PC-9 (cell line): ENCODE data around the gene DCAF6. TPM values are rescaled to one million over a fixed set of nuclear protein-coding genes. Genes with fewer than 3 reads are reported as not detected.

Experiments
- BruUV-seq: library from RNA; stranded (reverse); fragments of 400-500 nt; replicated peaks from 2 replicates; lab custom pipeline; 2021; lab: Mats Ljungman, UMichigan
- CTCF ChIA-PET: fragments of 300-600 bp; sonication (Branson Sonifier 250); formaldehyde crosslinking; loops from one replicate; lab custom pipeline; 2022; ENCODE audit warnings: antibody characterized with exemption; lab: Charles Lee
- POLR2A ChIA-PET: fragments of 300-600 bp; sonication (Branson Sonifier 250); formaldehyde crosslinking; loops from one replicate; lab custom pipeline; 2022; ENCODE audit warnings: antibody characterized with exemption; ENCODE audit not compliant: unreplicated experiment; lab: Charles Lee
- DNase-seq, 2 experiments: peaks; one replicate each; pipeline versions ENCODE4 v3.0.0 to v3.0.0-alpha.2; 2015 to 2022; ENCODE audit warnings: mixed read lengths in 1 of 2
- H2AFZ ChIP-seq: fragments of 200-600 bp; sonication (generic); 2 replicates; pipeline ENCODE4 v1.8.1; 2017; ENCODE audit warnings: antibody characterized with exemption
- H3F3A ChIP-seq: fragments of 200-600 bp; sonication (generic); 2 replicates; pipeline ENCODE4 v1.8.1; 2017; ENCODE audit warnings: antibody characterized with exemption, mild to moderate bottlenecking, low read depth; ENCODE audit not compliant: insufficient read depth
- H3K27ac ChIP-seq: fragments of 200-600 bp; sonication (generic); 2 replicates; pipeline ENCODE4 v1.6.1; 2016; ENCODE audit warnings: mixed run types
- H3K27me3 ChIP-seq: fragments of 200-600 bp; sonication (generic); 2 replicates; pipeline ENCODE4 v1.6.1; 2016; ENCODE audit warnings: low read depth, mixed run types; ENCODE audit not compliant: insufficient read depth
- H3K36me3 ChIP-seq: fragments of 200-600 bp; sonication (generic); 2 replicates; pipeline ENCODE4 v1.6.1; 2016; ENCODE audit warnings: low read depth, mixed run types
- H3K4me1 ChIP-seq: fragments of 200-600 bp; sonication (generic); replicated peaks from 2 replicates; pipeline ENCODE4 v1.6.1; 2016; ENCODE audit warnings: mixed run types; ENCODE audit not compliant: insufficient read depth
- H3K4me2 ChIP-seq: fragments of 200-600 bp; sonication (generic); 2 replicates; pipeline ENCODE4 v1.6.1; 2017; ENCODE audit warnings: mixed run types
- H3K4me3 ChIP-seq: fragments of 200-600 bp; sonication (generic); 2 replicates; pipeline ENCODE4 v1.6.1; 2016; ENCODE audit warnings: mixed run types
- H3K79me2 ChIP-seq: fragments of 200-600 bp; sonication (generic); 2 replicates; pipeline ENCODE4 v1.6.1; 2017; ENCODE audit warnings: low read depth, mixed run types
- H3K9me2 ChIP-seq: fragments of 200-600 bp; sonication (generic); 2 replicates; pipeline ENCODE4 v1.8.1; 2017; ENCODE audit warnings: mild to moderate bottlenecking; ENCODE audit not compliant: insufficient read depth
- H3K9me3 ChIP-seq: fragments of 200-600 bp; sonication (generic); 2 replicates; pipeline ENCODE4 v1.8.1; 2016; ENCODE audit warnings: low read depth; ENCODE audit not compliant: insufficient read depth
- H4K20me1 ChIP-seq: fragments of 200-600 bp; sonication (generic); 2 replicates; pipeline ENCODE4 v1.8.1; 2017; ENCODE audit not compliant: insufficient read depth
- EZH2 ChIP-seq: fragments of 200-600 bp; sonication (generic); IDR thresholded peaks from 2 replicates; pipeline ENCODE4 v1.8.0; 2017; ENCODE audit warnings: antibody characterized with exemption, low read depth
- intact Hi-C: fragments of 100-400 bp; cut with micrococcal nuclease; formaldehyde crosslinking; loops from one replicate; pipeline ENCODE4 v1.10.0; 2022; ENCODE audit not compliant: unreplicated experiment
- microRNA-seq: library from miRNA; unstranded; fragments of <30 nt; microRNA quantifications from one replicate; pipeline ENCODE4 v1.2.0, GENCODE V29; 2021; ENCODE audit warnings: borderline number of aligned reads, borderline replicate concordance
- total RNA-seq: library from RNA; stranded (reverse); gene quantifications from 2 replicates; pipeline ENCODE4 v1.2.3, GENCODE V29; 2021
- TF ChIP-seq, protein P1 (sequence below): fragments of 200-600 bp; sonication (generic); conservative IDR thresholded peaks from 2 replicates; pipeline ENCODE4 v1.6.1; 2017; ENCODE audit warnings: mixed run types, antibody characterized with exemption, mild to moderate bottlenecking, moderate library complexity

Gene DCAF6
- total RNA-seq, 1 experiment from 2014 or later = 77.4 TPM

DNA sequence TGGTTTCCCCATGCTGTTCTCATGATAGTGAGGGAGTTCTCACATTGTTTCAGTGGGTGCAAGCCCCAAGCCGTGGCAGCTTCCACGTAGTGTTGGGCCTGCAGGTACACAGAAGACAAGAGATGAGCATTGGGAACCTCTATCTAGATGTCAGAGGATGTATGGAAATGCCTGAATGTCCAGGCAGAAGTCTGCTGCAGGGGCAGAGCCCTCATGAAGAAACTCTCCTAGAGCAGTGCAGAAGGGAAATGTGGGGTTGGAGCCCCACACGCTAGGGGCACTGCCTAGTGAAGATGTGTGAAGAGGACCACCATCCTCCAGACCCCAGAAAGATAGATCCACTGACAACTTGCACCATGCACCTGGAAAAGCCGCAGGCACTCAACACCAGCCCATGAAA is 183.3 kb downstream of the DCAF6 start:
- ChIA-PET POLR2A (no interaction called here), CTCF (no interaction called here)
- TF ChIP-seq, protein P1, sequence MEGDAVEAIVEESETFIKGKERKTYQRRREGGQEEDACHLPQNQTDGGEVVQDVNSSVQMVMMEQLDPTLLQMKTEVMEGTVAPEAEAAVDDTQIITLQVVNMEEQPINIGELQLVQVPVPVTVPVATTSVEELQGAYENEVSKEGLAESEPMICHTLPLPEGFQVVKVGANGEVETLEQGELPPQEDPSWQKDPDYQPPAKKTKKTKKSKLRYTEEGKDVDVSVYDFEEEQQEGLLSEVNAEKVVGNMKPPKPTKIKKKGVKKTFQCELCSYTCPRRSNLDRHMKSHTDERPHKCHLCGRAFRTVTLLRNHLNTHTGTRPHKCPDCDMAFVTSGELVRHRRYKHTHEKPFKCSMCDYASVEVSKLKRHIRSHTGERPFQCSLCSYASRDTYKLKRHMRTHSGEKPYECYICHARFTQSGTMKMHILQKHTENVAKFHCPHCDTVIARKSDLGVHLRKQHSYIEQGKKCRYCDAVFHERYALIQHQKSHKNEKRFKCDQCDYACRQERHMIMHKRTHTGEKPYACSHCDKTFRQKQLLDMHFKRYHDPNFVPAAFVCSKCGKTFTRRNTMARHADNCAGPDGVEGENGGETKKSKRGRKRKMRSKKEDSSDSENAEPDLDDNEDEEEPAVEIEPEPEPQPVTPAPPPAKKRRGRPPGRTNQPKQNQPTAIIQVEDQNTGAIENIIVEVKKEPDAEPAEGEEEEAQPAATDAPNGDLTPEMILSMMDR = no peak
- TF ChIP-seq EZH2 = no peak
- Histone ChIP-seq H3K9me3 (no peaks in the 10 kb centered on the region), H3K9me2 (no peaks in the 10 kb centered on the region), H3K36me3 (no peaks in the 10 kb centered on the region), H3K4me2 (no peak overlapping the region), H3K27me3 (no peaks in the 10 kb centered on the region), H3K79me2 (no peaks in the 10 kb centered on the region), H3F3A (no peaks in the 10 kb centered on the region), H3K27ac (no peak overlapping the region), H4K20me1 (no peaks in the 10 kb centered on the region), H2AFZ (no peak overlapping the region), H3K4me3 (no peak overlapping the region), H3K4me1 (0 out of 2 replicates have a peak, but pooled peaks cover 8% of the 10 kb centered on the region)
- BruUV-seq = no TSS peak
- intact Hi-C loops = no loop called here
- no peak for DNase-seq

DNA sequence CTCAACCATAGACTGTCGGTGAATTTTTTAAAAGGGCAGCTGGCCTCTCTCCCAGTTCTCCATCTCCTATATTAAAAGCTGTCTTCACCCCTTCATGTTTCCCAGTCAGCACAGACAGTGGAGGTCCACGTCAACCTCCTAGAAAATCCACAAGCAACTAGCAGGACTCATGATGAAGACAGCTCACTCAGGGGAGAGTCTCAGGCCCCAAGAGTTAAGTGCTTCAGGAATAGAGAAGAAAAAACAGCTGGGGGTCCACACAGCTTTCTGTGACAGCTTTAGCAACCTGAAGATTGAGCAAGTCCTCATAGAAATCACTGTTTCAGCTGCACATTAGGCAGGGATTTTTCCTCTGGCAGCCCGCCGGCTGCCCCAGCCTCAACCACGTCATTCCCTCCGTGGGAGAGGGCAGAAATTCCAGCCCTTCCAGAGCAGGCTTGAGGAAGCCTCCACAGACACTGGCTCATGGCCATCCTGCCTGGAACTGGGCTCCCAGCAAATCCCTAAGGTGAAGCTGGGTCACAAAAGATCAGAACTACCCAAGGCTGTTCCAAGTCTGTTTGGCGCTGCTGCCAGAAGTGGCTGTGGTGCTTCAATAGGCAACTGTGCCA is 185.0 kb downstream of the DCAF6 start:
- no peak overlapping the region for H3K27ac ChIP-seq
- ChIA-PET POLR2A (no interaction called here), CTCF (interaction anchor here (0.5 kb wide), 1 partner anchor 118 kb away, joined by 3 read pairs; no protein-coding TSS in a partner anchor)
- no peaks in the 10 kb centered on the region for H3F3A ChIP-seq
- intact Hi-C loops = no loop called here
- H3K4me2 ChIP-seq = no peak overlapping the region
- no peaks in the 10 kb centered on the region for H4K20me1 ChIP-seq
- no peak for TF ChIP-seq EZH2
- no peaks in the 10 kb centered on the region for H3K9me3 ChIP-seq
- no TSS peak for BruUV-seq
- no peak for DNase-seq
- no peak overlapping the region for H2AFZ ChIP-seq
- no peaks in the 10 kb centered on the region for H3K27me3 ChIP-seq
- no peaks in the 10 kb centered on the region for H3K9me2 ChIP-seq
- 0 out of 2 replicates have a peak, but pooled peaks cover 2% of the 10 kb centered on the region for H3K4me1 ChIP-seq
- no peak overlapping the region for H3K4me3 ChIP-seq
- no peaks in the 10 kb centered on the region for H3K79me2 ChIP-seq
- no peaks in the 10 kb centered on the region for H3K36me3 ChIP-seq

DNA sequence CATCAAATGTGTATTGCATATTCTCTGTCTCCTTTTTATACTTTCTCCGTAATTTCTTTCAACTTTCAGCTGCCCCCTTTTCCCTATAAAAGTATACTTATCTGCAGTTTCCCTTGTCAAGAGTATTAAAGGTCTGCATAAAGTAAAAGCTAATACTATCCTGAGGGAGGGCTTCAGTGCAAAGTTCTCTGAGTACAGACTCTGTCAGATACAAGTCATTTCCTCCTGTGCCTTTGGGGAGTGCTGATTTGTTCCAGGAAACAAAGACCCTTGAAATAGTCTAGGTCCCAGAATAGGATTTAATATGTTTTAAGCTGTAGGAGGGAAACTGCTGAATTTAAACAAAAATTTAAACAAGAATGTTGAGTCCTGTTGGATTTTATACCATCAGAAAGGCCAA is 188.6 kb downstream of the DCAF6 start:
- no peak overlapping the region for H3K27ac ChIP-seq
- H4K20me1 ChIP-seq = no peaks in the 10 kb centered on the region
- H3K9me3 ChIP-seq = no peaks in the 10 kb centered on the region
- H3K79me2 ChIP-seq = no peaks in the 10 kb centered on the region
- H3K4me3 ChIP-seq = no peak overlapping the region
- H3K9me2 ChIP-seq = no peaks in the 10 kb centered on the region
- ChIA-PET POLR2A (no interaction called here), CTCF (no interaction called here)
- no peaks in the 10 kb centered on the region for H3K36me3 ChIP-seq
- intact Hi-C loops = no loop called here
- BruUV-seq = no TSS peak
- no peak overlapping the region for H3K4me2 ChIP-seq
- TF ChIP-seq, protein P1 = no peak
- TF ChIP-seq EZH2 = no peak
- H3K27me3 ChIP-seq = no peaks in the 10 kb centered on the region
- H3K4me1 ChIP-seq = no peaks in the 10 kb centered on the region
- no peaks in the 10 kb centered on the region for H3F3A ChIP-seq
- DNase-seq = no peak
- no peak overlapping the region for H2AFZ ChIP-seq

Small RNA genes within 50 kb of the gene (microRNA-seq; reads per million reads assigned to microRNA genes)
- gene MIR1255B2 = not detected

Other genes with a start within 250 kb of the DCAF6 start
- 67.8 and 80.3 TPM in 2 replicates for gene MPZL1, start 214.7 kb upstream of the DCAF6 start, total RNA-seq
- 0.28 and 0.46 TPM in 2 replicates for gene ADCY10, start 22.5 kb upstream of the DCAF6 start, total RNA-seq
- gene MPC2, start 389 bp downstream of the DCAF6 start, total RNA-seq = 68.4 and 78.7 TPM in 2 replicates
- gene GPR161, start 200.2 kb downstream of the DCAF6 start, total RNA-seq = 6.0 and 6.7 TPM in 2 replicates
- gene TIPRL, start 242.3 kb downstream of the DCAF6 start, total RNA-seq = 34.1 and 47.7 TPM in 2 replicates